ENCODE measurements around the gene KCNAB2.

KCNAB2 gene

DNA sequence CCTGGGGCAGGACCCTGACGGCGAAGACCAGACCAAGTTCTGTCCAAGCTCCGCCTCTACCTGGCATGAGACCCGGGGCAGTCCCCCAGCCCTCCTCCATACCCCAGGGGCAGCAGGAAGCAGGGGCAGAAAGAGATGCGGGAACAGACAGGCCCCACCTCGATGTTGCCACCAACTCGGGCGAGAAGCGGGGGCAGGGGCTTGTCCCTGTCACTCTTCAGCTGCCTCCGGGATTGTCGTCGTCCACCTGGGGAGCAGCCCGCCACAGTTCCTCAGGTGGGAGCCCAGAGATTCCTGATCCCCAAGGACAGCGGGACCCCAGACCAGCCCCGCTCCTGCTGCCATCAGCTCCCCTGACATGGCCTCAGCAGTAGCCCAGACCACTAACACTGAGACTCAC lies 79.7 kb downstream of the KCNAB2 start:
- Histone ChIP-seq H2AFZ (ENCODE audit: low read length) (no peak overlapping the region), H3K9ac (ENCODE audit: low read length) (no peak overlapping the region), H3K27ac (ENCODE audit: low read depth, low read length, poor library complexity, severe bottlenecking) (no peak overlapping the region), H3K9me3 (ENCODE audit: low read length) (no peaks in the 10 kb centered on the region), H3K4me2 (ENCODE audit: low read length) (no peak overlapping the region), H3K4me1 (ENCODE audit: insufficient read depth, low read length, severe bottlenecking) (no peaks in the 10 kb centered on the region), H3K79me2 (ENCODE audit: insufficient read depth, low read length) (no peaks in the 10 kb centered on the region), H3K9me2 (ENCODE audit: low read depth, low read length) (no peaks in the 10 kb centered on the region), H4K20me1 (ENCODE audit: insufficient read depth, low read length) (no peaks in the 10 kb centered on the region), H3K36me3 (ENCODE audit: insufficient read depth, low read length) (no peaks in the 10 kb centered on the region), H3K27me3 (ENCODE audit: insufficient read depth, low read length) (no peaks in the 10 kb centered on the region), H3K4me3 (ENCODE audit: low read depth, low read length, poor library complexity, severe bottlenecking) (no peak overlapping the region), H3F3A (ENCODE audit: insufficient read depth, low read length) (no peaks in the 10 kb centered on the region)
- TF ChIP-seq CTCF (IDR thresholded peaks at IDR 0.05; ENCODE audit: low read length) (no peak), EZH2 (IDR thresholded peaks at IDR 0.05; ENCODE audit: borderline replicate concordance, low read length) (no peak)

- Histone ChIP-seq H3K27ac (ENCODE audit: low read depth, low read length, poor library complexity, severe bottlenecking) (no peak overlapping the region), H2AFZ (ENCODE audit: low read length) (no peak overlapping the region), H3K9me2 (ENCODE audit: low read depth, low read length) (no peaks in the 10 kb centered on the region), H3K79me2 (ENCODE audit: insufficient read depth, low read length) (no peaks in the 10 kb centered on the region), H3K36me3 (ENCODE audit: insufficient read depth, low read length) (no peaks in the 10 kb centered on the region), H3K9ac (ENCODE audit: low read length) (no peak overlapping the region), H3K27me3 (ENCODE audit: insufficient read depth, low read length) (no peaks in the 10 kb centered on the region), H4K20me1 (ENCODE audit: insufficient read depth, low read length) (no peaks in the 10 kb centered on the region), H3F3A (ENCODE audit: insufficient read depth, low read length) (no peaks in the 10 kb centered on the region), H3K4me1 (ENCODE audit: insufficient read depth, low read length, severe bottlenecking) (no peaks in the 10 kb centered on the region), H3K4me2 (ENCODE audit: low read length) (no peak overlapping the region), H3K4me3 (ENCODE audit: low read depth, low read length, poor library complexity, severe bottlenecking) (no peak overlapping the region), H3K9me3 (ENCODE audit: low read length) (no peaks in the 10 kb centered on the region)
- TF ChIP-seq CTCF (IDR thresholded peaks at IDR 0.05; ENCODE audit: low read length) (no peak), EZH2 (IDR thresholded peaks at IDR 0.05; ENCODE audit: borderline replicate concordance, low read length) (no peak)
Measured at GRCh38 chr1:6126028-6126427, 80.3 kb downstream of the KCNAB2 start.

DNA sequence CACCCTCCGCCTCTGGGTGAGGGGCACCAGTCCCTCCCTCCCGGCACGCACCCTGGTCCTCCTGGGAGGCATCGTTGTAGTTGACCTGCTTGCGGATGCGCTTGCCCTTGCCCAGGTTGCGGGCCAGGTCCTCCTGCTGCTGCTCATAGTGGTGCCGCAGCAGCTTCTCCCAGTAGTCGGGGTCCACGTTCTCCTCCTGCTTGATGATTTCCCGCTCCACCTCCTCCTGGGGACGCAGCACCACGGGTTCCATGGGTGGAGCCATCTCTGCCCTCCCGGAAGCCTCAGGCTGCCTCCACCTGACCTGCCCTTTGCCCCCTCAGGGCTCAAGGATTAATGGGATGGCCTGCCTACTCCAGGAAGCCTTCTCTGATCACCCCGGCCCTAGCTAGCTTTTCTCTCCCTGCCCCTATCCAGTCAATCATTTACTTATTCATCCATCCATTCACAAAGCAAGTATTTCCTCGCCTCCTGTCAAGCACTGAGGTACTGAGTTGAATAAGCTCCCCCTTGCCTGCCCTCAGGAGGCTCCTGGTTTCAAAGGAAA lies 80.9 kb downstream of the KCNAB2 start:
- no peak overlapping the region for H3K27ac ChIP-seq (ENCODE audit: low read depth, low read length, poor library complexity, severe bottlenecking)
- H3F3A ChIP-seq (ENCODE audit: insufficient read depth, low read length), result no peaks in the 10 kb centered on the region
- H3K79me2 ChIP-seq (ENCODE audit: insufficient read depth, low read length), result no peaks in the 10 kb centered on the region
- no peaks in the 10 kb centered on the region for H3K9me3 ChIP-seq (ENCODE audit: low read length)
- H3K9me2 ChIP-seq (ENCODE audit: low read depth, low read length), result no peaks in the 10 kb centered on the region
- no peak overlapping the region for H3K4me2 ChIP-seq (ENCODE audit: low read length)
- no peak overlapping the region for H3K9ac ChIP-seq (ENCODE audit: low read length)
- H3K4me3 ChIP-seq (ENCODE audit: low read depth, low read length, poor library complexity, severe bottlenecking), result no peak overlapping the region
- no peak overlapping the region for H2AFZ ChIP-seq (ENCODE audit: low read length)
- TF ChIP-seq CTCF (IDR thresholded peaks at IDR 0.05; ENCODE audit: low read length) (no peak), EZH2 (IDR thresholded peaks at IDR 0.05; ENCODE audit: borderline replicate concordance, low read length) (no peak)
- H4K20me1 ChIP-seq (ENCODE audit: insufficient read depth, low read length), result no peaks in the 10 kb centered on the region
- H3K36me3 ChIP-seq (ENCODE audit: insufficient read depth, low read length), result no peaks in the 10 kb centered on the region; the same call in 1 of the 2 replicates
- no peaks in the 10 kb centered on the region for H3K4me1 ChIP-seq (ENCODE audit: insufficient read depth, low read length, severe bottlenecking)
- H3K27me3 ChIP-seq (ENCODE audit: insufficient read depth, low read length), result peaks cover 4% of the 10 kb centered on the region; the same call in 1 of the 2 replicates
